ENCODE results near the gene PSMD12. TPM values are rescaled to one million over a fixed set of nuclear protein-coding genes. Genes with fewer than 3 reads are reported as not detected.
"Not testable (repeated sequence)": the region's sequence is repeated elsewhere in the genome, so short reads cannot be mapped to it uniquely, and the experiment has no call there.

PSMD12 gene
- total and polyA plus RNA-seq, 2 donors from 2014 or later = 26.0 to 46.0 TPM

DNA sequence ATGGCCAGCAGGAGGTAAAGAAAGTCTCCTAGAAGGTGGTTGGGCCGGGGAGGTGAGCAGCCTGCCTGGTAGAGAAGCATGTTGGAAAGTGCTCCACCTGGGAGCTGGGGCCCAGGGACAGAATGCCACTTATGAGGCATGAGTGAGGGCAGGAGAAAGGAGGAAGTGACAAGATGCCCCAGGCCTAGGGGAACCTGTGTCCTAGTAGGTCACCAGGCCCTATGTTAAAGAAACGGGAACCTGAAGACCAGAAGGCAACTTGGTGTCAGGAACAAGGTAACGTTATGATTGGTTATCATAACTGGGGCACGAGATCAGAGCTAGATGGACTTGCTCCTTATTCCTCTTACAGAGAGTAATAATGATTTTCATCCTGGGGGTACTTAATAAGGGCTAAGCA, 45.0 kb upstream of the PSMD12 start:
- no peak overlapping the region for H3K27ac ChIP-seq (ENCODE audit: low read depth in 2 of 2, low read length in 2 of 2)
- H3K4me1 ChIP-seq (ENCODE audit: control insufficient read depth in 2 of 3, insufficient read depth in 2 of 3, low read depth in 1 of 3, low read length in 3 of 3) = no peaks in the 10 kb centered on the region
- no peaks in the 10 kb centered on the region for H3K9me3 ChIP-seq (ENCODE audit: control insufficient read depth in 2 of 3, insufficient read depth in 1 of 3, low read length in 3 of 3)
- no peaks in the 10 kb centered on the region for H3K36me3 ChIP-seq (ENCODE audit: control insufficient read depth in 2 of 3, insufficient read depth in 3 of 3, low read length in 3 of 3)
- H3K9ac ChIP-seq (ENCODE audit: low read length in 3 of 3) = no peak overlapping the region
- no peak overlapping the region for H3K4me3 ChIP-seq (ENCODE audit: low read length in 3 of 3)
- intact Hi-C loops (cut with DNase I) = no loop called here
- TF ChIP-seq, protein P1, sequence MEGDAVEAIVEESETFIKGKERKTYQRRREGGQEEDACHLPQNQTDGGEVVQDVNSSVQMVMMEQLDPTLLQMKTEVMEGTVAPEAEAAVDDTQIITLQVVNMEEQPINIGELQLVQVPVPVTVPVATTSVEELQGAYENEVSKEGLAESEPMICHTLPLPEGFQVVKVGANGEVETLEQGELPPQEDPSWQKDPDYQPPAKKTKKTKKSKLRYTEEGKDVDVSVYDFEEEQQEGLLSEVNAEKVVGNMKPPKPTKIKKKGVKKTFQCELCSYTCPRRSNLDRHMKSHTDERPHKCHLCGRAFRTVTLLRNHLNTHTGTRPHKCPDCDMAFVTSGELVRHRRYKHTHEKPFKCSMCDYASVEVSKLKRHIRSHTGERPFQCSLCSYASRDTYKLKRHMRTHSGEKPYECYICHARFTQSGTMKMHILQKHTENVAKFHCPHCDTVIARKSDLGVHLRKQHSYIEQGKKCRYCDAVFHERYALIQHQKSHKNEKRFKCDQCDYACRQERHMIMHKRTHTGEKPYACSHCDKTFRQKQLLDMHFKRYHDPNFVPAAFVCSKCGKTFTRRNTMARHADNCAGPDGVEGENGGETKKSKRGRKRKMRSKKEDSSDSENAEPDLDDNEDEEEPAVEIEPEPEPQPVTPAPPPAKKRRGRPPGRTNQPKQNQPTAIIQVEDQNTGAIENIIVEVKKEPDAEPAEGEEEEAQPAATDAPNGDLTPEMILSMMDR (IDR thresholded peaks at IDR 0.05; ENCODE audit: borderline replicate concordance, extremely low read depth, insufficient read depth) = no peak
- no peak for DNase-seq
- FAIRE-seq = no peak
- H3K27me3 ChIP-seq (ENCODE audit: control insufficient read depth, insufficient read depth, low read length) = no peaks in the 10 kb centered on the region

DNA sequence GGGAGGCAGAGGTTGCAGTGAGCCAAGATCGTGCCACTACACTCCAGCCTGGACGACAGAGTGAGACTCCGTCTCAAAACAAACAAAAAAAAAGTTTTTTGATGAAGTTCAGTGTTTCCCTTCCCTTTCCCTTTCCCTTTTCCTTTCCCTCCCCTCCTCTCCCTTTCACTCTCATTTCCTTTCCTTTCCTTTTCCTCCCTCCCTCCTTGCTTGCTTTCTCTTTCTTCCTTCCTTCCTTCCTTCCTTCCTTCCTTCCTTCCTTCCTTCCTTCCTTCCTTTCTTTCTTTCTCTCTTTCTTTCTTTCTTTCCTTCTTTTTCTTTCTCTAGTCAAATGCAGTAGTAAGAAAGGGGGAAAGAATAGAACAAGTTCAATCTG, 42.1 kb upstream of the PSMD12 start:
- intact Hi-C loops (cut with DNase I); H3K9ac ChIP-seq (ENCODE audit: low read length in 3 of 3); H3K27ac ChIP-seq (ENCODE audit: low read depth in 2 of 2, low read length in 2 of 2); DNase-seq; H3K36me3 ChIP-seq (ENCODE audit: control insufficient read depth in 2 of 3, insufficient read depth in 3 of 3, low read length in 3 of 3); H3K4me3 ChIP-seq (ENCODE audit: low read length in 3 of 3); H3K9me3 ChIP-seq (ENCODE audit: control insufficient read depth in 2 of 3, insufficient read depth in 1 of 3, low read length in 3 of 3); H3K4me1 ChIP-seq (ENCODE audit: control insufficient read depth in 2 of 3, insufficient read depth in 2 of 3, low read depth in 1 of 3, low read length in 3 of 3); H3K27me3 ChIP-seq (ENCODE audit: control insufficient read depth, insufficient read depth, low read length); FAIRE-seq: not testable (repeated sequence)

DNA sequence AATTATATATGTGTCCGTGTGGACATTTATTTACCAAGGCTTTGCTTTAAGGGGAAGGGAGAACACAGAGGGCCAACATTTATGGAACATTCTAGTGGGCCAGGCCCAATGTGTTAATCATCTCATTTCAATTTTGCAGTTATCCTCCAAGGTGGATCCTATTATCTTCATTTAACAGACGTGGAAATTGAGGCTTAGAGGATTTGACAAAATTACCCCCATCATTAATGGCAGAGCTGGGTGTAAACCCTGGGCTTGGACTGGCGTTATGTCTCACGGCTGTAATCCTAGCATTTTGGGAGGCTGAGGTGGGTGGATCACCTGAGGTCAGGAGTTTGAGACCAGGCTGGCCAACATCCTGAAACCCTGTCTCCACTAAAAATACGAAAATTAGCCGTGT, 37.1 kb upstream of the PSMD12 start:
- DNase-seq (no peak), FAIRE-seq (no peak)
- Histone ChIP-seq H3K36me3 (ENCODE audit: control insufficient read depth in 2 of 3, insufficient read depth in 3 of 3, low read length in 3 of 3) (no peaks in the 10 kb centered on the region), H3K27ac (ENCODE audit: low read depth in 2 of 2, low read length in 2 of 2) (no peak overlapping the region), H3K9ac (ENCODE audit: low read length in 3 of 3) (no peak overlapping the region), H3K4me3 (ENCODE audit: low read length in 3 of 3) (no peak overlapping the region), H3K27me3 (ENCODE audit: control insufficient read depth, insufficient read depth, low read length) (no peaks in the 10 kb centered on the region), H3K4me1 (ENCODE audit: control insufficient read depth in 2 of 3, insufficient read depth in 2 of 3, low read depth in 1 of 3, low read length in 3 of 3) (peaks cover 0 to 5% (median 0%) of the 10 kb centered on the region in 3 donors), H3K9me3 (ENCODE audit: control insufficient read depth in 2 of 3, insufficient read depth in 1 of 3, low read length in 3 of 3) (no peaks in the 10 kb centered on the region)
- intact Hi-C loops (cut with DNase I) = no loop called here
- TF ChIP-seq, protein P1 (IDR thresholded peaks at IDR 0.05; ENCODE audit: borderline replicate concordance, extremely low read depth, insufficient read depth) = no peak

DNA sequence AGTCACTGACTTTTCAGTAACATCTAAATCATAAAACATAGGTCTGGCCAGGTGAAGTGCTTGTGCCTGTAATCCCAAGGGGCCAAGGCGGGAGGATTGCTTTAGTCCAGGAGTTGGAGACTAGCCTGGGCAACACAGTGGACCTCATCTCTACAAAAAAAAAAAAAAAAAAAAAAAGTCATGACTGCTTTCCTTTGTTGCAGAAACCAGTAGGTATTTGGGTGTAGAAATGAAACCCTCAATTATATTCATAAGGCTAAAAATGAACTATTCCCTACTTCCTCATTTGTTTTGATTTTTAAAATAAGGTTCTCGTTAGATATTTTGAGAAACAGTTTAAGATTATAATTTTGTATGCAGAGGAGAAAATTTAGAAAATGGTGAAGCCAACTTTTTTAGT, 36.7 kb upstream of the PSMD12 start:
- H3K27ac ChIP-seq (ENCODE audit: low read depth in 2 of 2, low read length in 2 of 2) = no peak overlapping the region
- intact Hi-C loops (cut with DNase I) = no loop called here
- TF ChIP-seq, protein P1 (IDR thresholded peaks at IDR 0.05; ENCODE audit: borderline replicate concordance, extremely low read depth, insufficient read depth) = no peak
- FAIRE-seq (no peak), DNase-seq (no peak)
- H3K9ac ChIP-seq (ENCODE audit: low read length in 3 of 3) = no peak overlapping the region
- H3K9me3 ChIP-seq (ENCODE audit: control insufficient read depth in 2 of 3, insufficient read depth in 1 of 3, low read length in 3 of 3) = no peaks in the 10 kb centered on the region
- H3K27me3 ChIP-seq (ENCODE audit: control insufficient read depth, insufficient read depth, low read length) = no peaks in the 10 kb centered on the region
- no peak overlapping the region for H3K4me3 ChIP-seq (ENCODE audit: low read length in 3 of 3)
- H3K36me3 ChIP-seq (ENCODE audit: control insufficient read depth in 2 of 3, insufficient read depth in 3 of 3, low read length in 3 of 3) = no peaks in the 10 kb centered on the region
- H3K4me1 ChIP-seq (ENCODE audit: control insufficient read depth in 2 of 3, insufficient read depth in 2 of 3, low read depth in 1 of 3, low read length in 3 of 3) = peaks cover 0 to 5% (median 0%) of the 10 kb centered on the region in 3 donors
